CD14-positive monocyte (primary cell): ENCODE results near the gene CLEC18B. TPM values are rescaled to one million over a fixed set of nuclear protein-coding genes. Genes with fewer than 3 reads are reported as not detected.
"Not testable (repeated sequence)": the region's sequence is repeated elsewhere in the genome, so short reads cannot be mapped to it uniquely, and the experiment has no call there.

Experiments used
- DNase-seq, 3 donors: peaks; one replicate each; pipeline ENCODE4 v3.0.0-alpha.2; 2011 to 2022
- H2AFZ ChIP-seq: 2 replicates; pipeline ENCODE4 v1.6.0; 2012; ENCODE audit warnings: mild to moderate bottlenecking, low read depth, low read length, inconsistent platforms; ENCODE audit not compliant: insufficient read depth, poor library complexity, severe bottlenecking
- H3K27ac ChIP-seq, 2 donors: 1 replicate in 1 of 2; 2 replicates in 1 of 2; pipeline ENCODE4 v1.5.1; 2012 to 2013; ENCODE audit warnings: low read length in 2 of 2, control low read depth in 1 of 2, inconsistent platforms in 1 of 2, low read depth in 1 of 2, mild to moderate bottlenecking in 1 of 2
- H3K27me3 ChIP-seq, 2 donors: one replicate each; pipeline versions ENCODE4 v1.6.0 to v1.6.1; 2011 to 2013; ENCODE audit warnings: low read length in 2 of 2; ENCODE audit not compliant: control insufficient read depth in 2 of 2, insufficient read depth in 2 of 2
- H3K36me3 ChIP-seq, 2 donors: replicated peaks in 1 of 2; 1 replicate in 1 of 2; 2 replicates in 1 of 2; pipeline versions ENCODE4 v1.5.1 to v1.6.1; 2012 to 2013; ENCODE audit warnings: low read length in 2 of 2, control low read depth in 1 of 2, inconsistent platforms in 1 of 2, mild to moderate bottlenecking in 1 of 2; ENCODE audit not compliant: insufficient read depth in 2 of 2, control insufficient read depth in 1 of 2
- H3K4me1 ChIP-seq, 2 donors: 1 replicate in 1 of 2; 2 replicates in 1 of 2; pipeline versions ENCODE4 v1.5.1 to v1.6.1; 2012 to 2013; ENCODE audit warnings: low read length in 2 of 2, control low read depth in 1 of 2, inconsistent platforms in 1 of 2, mild to moderate bottlenecking in 1 of 2, moderate library complexity in 1 of 2; ENCODE audit not compliant: insufficient read depth in 2 of 2, control insufficient read depth in 1 of 2
- H3K4me2 ChIP-seq: replicated peaks from 2 replicates; pipeline ENCODE3; 2012; ENCODE audit warnings: low read length, moderate library complexity, mild to moderate bottlenecking; ENCODE audit not compliant: poor library complexity, severe bottlenecking; ENCODE audit errors: extremely low read depth
- H3K4me3 ChIP-seq, 3 experiments: fragments of 200-600 bp in 1 of 3; sonication (generic) in 1 of 3; replicated peaks in 1 of 3; 1 replicate in 2 of 3; 2 replicates in 1 of 3; pipeline ENCODE4 v1.5.1; 2011 to 2013; ENCODE audit warnings: low read length in 3 of 3, mild to moderate bottlenecking in 3 of 3, control low read depth in 2 of 3, low read depth in 2 of 3, inconsistent platforms in 1 of 3, moderate library complexity in 1 of 3
- H3K79me2 ChIP-seq: 2 replicates; pipeline ENCODE4 v1.6.0; 2012; ENCODE audit warnings: mild to moderate bottlenecking, control low read depth, inconsistent platforms, low read length, moderate library complexity; ENCODE audit not compliant: insufficient read depth
- H3K9ac ChIP-seq: 2 replicates; pipeline ENCODE4 v1.6.0; 2017; ENCODE audit warnings: low read length, mild to moderate bottlenecking; ENCODE audit not compliant: insufficient read depth, poor library complexity, severe bottlenecking
- H3K9me3 ChIP-seq, 2 donors: replicated peaks in 1 of 2; 1 replicate in 1 of 2; 2 replicates in 1 of 2; pipeline versions ENCODE4 v1.5.1 to v1.6.1; 2012 to 2013; ENCODE audit warnings: low read length in 2 of 2, control low read depth in 1 of 2; ENCODE audit not compliant: control insufficient read depth in 1 of 2, insufficient read depth in 1 of 2
- H4K20me1 ChIP-seq: 2 replicates; pipeline ENCODE4 v1.6.0; 2012; ENCODE audit warnings: mild to moderate bottlenecking, low read length, control low read depth, moderate library complexity; ENCODE audit not compliant: insufficient read depth
- H3K27ac Mint-ChIP-seq, 7 donors: one replicate each; pipeline ENCODE4 v1.8.0; 2020; ENCODE audit warnings: mild to moderate bottlenecking in 7 of 7, mixed read lengths in 7 of 7, moderate library complexity in 6 of 7, inconsistent platforms in 2 of 7
- H3K27me3 Mint-ChIP-seq, 3 donors: one replicate each; pipeline ENCODE4 v1.8.0; 2021 to 2022; ENCODE audit warnings: low read depth in 3 of 3, mild to moderate bottlenecking in 3 of 3, mixed read lengths in 3 of 3, moderate library complexity in 3 of 3, inconsistent platforms in 1 of 3
- H3K36me3 Mint-ChIP-seq, 2 donors: one replicate each; pipeline ENCODE4 v1.8.0; 2020; ENCODE audit warnings: mixed read lengths in 2 of 2, inconsistent platforms in 1 of 2, mild to moderate bottlenecking in 1 of 2
- H3K4me1 Mint-ChIP-seq: one replicate; pipeline ENCODE4 v1.8.0; 2020; ENCODE audit warnings: mild to moderate bottlenecking, mixed read lengths
- H3K4me3 Mint-ChIP-seq, 2 donors: one replicate each; pipeline ENCODE4 v1.8.0; 2020; ENCODE audit warnings: mild to moderate bottlenecking in 2 of 2, mixed read lengths in 2 of 2, moderate library complexity in 1 of 2
- H3K9me3 Mint-ChIP-seq, 7 donors: one replicate each; pipeline ENCODE4 v1.8.0; 2020 to 2022; ENCODE audit warnings: mixed read lengths in 7 of 7, mild to moderate bottlenecking in 6 of 7, moderate library complexity in 6 of 7, inconsistent platforms in 2 of 7
- WGBS: methylation state at CpG from one replicate; pipeline ENCODE4 v1.1.5; 2013; ENCODE audit warnings: missing lambda C conversion rate; ENCODE audit not compliant: insufficient coverage; 5-methylcytosine and 5-hydroxymethylcytosine counted together
- intact Hi-C, 2 donors: fragments of 100-400 bp; cut with micrococcal nuclease; formaldehyde crosslinking; loops; one replicate each; pipeline versions ENCODE4 v1.15.0 to v1.15.1; 2023
- polyA plus RNA-seq, 3 donors: library from polyadenylated mRNA; depleted of rRNA in 1 of 3; unstranded in 2 of 3; stranded (reverse) in 1 of 3; fragments of 300-500 nt in 2 of 3; fragments of >200 nt in 1 of 3; fragmentation: Illumina TruSeq in 2 of 3; gene quantifications; 1 replicate in 2 of 3; 2 replicates in 1 of 3; pipeline ENCODE4 v1.2.3, GENCODE V29; 2012 to 2021

CLEC18B gene
- polyA plus RNA-seq, 3 donors, result 1.5 TPM; not detected in 2

DNA sequence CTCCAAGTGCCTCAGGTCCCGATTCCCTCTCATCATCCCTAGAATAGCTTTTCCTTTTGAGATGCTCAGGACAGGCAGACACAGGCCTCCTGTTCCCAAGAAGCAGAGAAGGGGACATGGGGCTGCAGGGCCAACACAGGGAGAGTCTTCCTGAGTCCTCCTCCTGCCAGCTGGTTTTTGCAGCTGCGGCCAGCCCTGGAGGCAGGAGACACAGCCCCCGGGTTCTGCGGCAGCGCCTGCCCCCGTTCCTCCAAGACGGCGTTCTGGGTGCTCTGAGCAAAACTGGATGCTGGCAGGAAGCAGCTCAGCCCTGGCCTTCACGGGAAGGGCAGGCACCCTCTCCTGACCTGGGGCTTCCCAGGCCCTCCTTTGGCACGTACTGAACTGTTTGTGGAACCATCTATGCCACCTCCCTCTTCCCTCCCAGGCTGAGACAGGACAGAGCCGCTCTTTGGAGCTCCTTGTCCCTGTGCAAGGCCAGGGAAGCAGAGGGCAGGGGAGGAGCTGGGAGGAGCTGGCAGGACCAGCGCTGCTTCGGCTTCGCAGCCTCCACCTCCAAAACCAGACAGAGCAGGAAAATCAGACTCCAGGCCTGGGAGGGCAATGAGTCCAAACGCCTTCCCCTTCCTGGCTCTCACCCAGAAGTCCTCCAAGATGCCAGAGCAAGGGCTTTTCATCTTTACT, 22.9 kb downstream of the CLEC18B start:
- DNase-seq, result not testable (repeated sequence)

GRCh38 chr16:74396521-74397017, 24.7 kb downstream of the CLEC18B start:
- H3K9ac ChIP-seq, H3K27me3 ChIP-seq, intact Hi-C loops, H3K4me3 Mint-ChIP-seq, H3K4me2 ChIP-seq, H3K4me3 ChIP-seq, H3K27ac Mint-ChIP-seq, H3K4me1 Mint-ChIP-seq, H3K4me1 ChIP-seq, H3K36me3 ChIP-seq, H3K9me3 ChIP-seq, DNase-seq, H4K20me1 ChIP-seq, H3K79me2 ChIP-seq, H3K9me3 Mint-ChIP-seq, H3K27ac ChIP-seq, H2AFZ ChIP-seq, H3K36me3 Mint-ChIP-seq: not testable (repeated sequence)
- peaks cover 7 to 20% (median 13%) of the 10 kb centered on the region in 3 donors for H3K27me3 Mint-ChIP-seq
- WGBS, result 72% methylated on average over 7 of the region's 7 CpGs

More for the DNA sequence above, 22.9 kb downstream of the CLEC18B start:
- H3K27ac ChIP-seq, H3K9me3 Mint-ChIP-seq, H3K36me3 Mint-ChIP-seq, H3K4me3 Mint-ChIP-seq, H3K27me3 ChIP-seq, H3K27ac Mint-ChIP-seq, intact Hi-C loops, H3K4me1 ChIP-seq, H3K4me3 ChIP-seq, H3K79me2 ChIP-seq, H4K20me1 ChIP-seq, H3K9me3 ChIP-seq, H2AFZ ChIP-seq, H3K4me2 ChIP-seq, H3K9ac ChIP-seq, H3K36me3 ChIP-seq, H3K4me1 Mint-ChIP-seq: not testable (repeated sequence)
- WGBS, result 80% methylated on average over 1 of the region's 15 CpGs
- H3K27me3 Mint-ChIP-seq, result peaks cover 7 to 20% (median 15%) of the 10 kb centered on the region in 3 donors

DNA sequence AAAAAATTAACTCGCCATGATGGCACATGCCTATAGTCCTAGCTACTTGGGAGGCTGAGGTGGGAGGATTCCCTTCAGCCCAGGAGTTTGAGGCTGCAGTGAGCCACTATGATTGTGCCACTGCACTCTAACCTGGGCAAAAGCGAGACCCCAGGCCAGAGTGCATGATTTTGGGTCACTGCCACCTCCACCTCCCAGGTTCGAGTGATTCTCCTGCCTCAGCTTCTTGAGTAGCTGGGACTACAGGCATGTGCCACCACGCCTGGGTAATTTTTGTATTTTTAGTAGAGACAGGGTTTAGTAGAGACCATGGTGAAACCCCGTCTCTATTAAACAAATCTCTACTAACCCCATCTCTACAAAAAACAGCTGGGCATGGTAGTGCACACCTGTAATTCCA, 26.7 kb downstream of the CLEC18B start:
- H3K36me3 ChIP-seq, H3K4me1 ChIP-seq, H3K9me3 ChIP-seq, H3K27ac ChIP-seq, H2AFZ ChIP-seq, DNase-seq, H3K4me3 ChIP-seq, H3K4me3 Mint-ChIP-seq, H3K4me2 ChIP-seq, H3K79me2 ChIP-seq, H3K9ac ChIP-seq, H3K27ac Mint-ChIP-seq, H3K27me3 ChIP-seq, H3K4me1 Mint-ChIP-seq, intact Hi-C loops, H3K36me3 Mint-ChIP-seq, H4K20me1 ChIP-seq, H3K9me3 Mint-ChIP-seq: not testable (repeated sequence)
- peaks cover 5 to 18% (median 10%) of the 10 kb centered on the region in 3 donors for H3K27me3 Mint-ChIP-seq
- no CpG with 5 or more reads among the region's 5 CpGs for WGBS

DNA sequence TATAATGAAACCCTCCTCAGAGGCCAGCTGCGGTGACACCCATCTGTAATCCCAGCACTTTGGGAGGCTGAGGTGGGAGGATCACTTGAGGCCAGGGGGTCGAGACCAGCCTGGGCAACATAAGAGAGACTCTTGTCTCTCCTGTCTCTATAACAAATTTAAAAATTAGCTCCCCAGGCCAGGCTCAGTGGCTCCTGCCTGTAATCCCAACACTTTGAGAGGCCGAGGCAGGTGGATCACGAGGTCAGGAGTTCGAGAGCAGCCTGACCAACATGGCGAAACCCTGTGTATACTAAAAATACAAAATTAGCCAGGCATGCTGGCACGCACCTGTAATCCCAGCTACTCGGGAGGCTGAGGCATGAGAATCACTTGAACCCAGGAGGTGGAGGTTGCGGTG, 27.1 kb downstream of the CLEC18B start:
- H3K9me3 Mint-ChIP-seq, H3K4me3 ChIP-seq, H2AFZ ChIP-seq, H3K4me1 ChIP-seq, H3K79me2 ChIP-seq, H3K36me3 Mint-ChIP-seq, H3K4me3 Mint-ChIP-seq, H4K20me1 ChIP-seq, H3K27me3 ChIP-seq, intact Hi-C loops, DNase-seq, H3K27ac Mint-ChIP-seq, H3K27ac ChIP-seq, H3K9me3 ChIP-seq, H3K4me1 Mint-ChIP-seq, H3K36me3 ChIP-seq, H3K9ac ChIP-seq, H3K4me2 ChIP-seq: not testable (repeated sequence)
- no CpG with 5 or more reads among the region's 9 CpGs for WGBS
- H3K27me3 Mint-ChIP-seq, result peaks cover 5 to 17% (median 9%) of the 10 kb centered on the region in 3 donors
